ENCODE data around the gene C6orf62.
"Not testable (repeated sequence)": the region's sequence is repeated elsewhere in the genome, so short reads cannot be mapped to it uniquely, and the experiment has no call there.

Gene C6orf62

DNA sequence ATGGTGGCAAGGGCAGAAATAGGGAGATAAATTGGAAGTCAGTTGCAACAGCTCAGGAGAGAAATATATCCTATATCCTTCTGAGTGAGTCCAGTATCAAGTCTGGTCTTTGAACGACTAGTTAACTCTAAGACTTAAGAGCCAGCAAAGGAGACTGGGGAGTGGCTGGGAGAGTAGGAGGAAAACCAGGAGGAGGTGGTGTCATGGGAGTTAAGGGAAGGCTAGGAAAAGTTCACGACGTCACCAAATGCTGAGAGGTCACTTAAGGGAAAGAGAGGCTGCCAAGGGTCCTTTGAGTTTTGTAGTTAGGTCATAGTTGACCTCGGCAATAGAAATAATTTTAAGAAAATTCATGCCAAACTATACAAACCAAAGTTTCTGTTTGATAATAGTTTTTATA lies 27.0 kb downstream of the C6orf62 start:
- Histone ChIP-seq H3K4me1 (ENCODE audit: control insufficient read depth, insufficient read depth, low read length) (no peaks in the 10 kb centered on the region), H3K4me3 (ENCODE audit: low read length) (no peak overlapping the region), H3K27me3 (ENCODE audit: control insufficient read depth, insufficient read depth, low read length) (no peaks in the 10 kb centered on the region), H3K9me3 (ENCODE audit: control insufficient read depth, low read length) (no peaks in the 10 kb centered on the region), H3K9ac (ENCODE audit: low read length) (no peak overlapping the region), H3K36me3 (ENCODE audit: control insufficient read depth, insufficient read depth, low read length) (no peaks in the 10 kb centered on the region)

DNA sequence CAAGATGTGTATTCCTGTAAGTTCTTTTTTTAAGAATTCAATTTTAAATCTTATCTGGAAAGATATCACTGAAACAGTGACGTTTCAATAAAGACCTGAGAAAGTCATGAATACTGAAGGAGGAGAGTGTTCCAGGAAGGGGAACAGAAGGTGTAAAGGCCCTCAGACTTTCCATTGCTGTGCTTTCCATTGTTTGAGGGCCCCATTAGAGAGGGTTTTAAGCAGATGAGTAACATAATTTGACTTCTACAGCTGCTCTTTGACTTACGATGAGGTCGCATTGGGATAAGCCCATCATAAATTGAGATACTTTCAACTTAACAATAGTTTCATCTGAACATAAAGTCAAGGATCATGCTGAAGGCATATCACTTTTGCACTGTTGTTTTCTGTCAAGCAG lies 27.4 kb downstream of the C6orf62 start:
- Histone ChIP-seq H3K27me3 (ENCODE audit: control insufficient read depth, insufficient read depth, low read length) (no peaks in the 10 kb centered on the region), H3K36me3 (ENCODE audit: control insufficient read depth, insufficient read depth, low read length) (no peaks in the 10 kb centered on the region), H3K9me3 (ENCODE audit: control insufficient read depth, low read length) (no peaks in the 10 kb centered on the region), H3K4me1 (ENCODE audit: control insufficient read depth, insufficient read depth, low read length) (no peaks in the 10 kb centered on the region), H3K4me3 (ENCODE audit: low read length) (no peak overlapping the region), H3K9ac (ENCODE audit: low read length) (no peak overlapping the region)

DNA sequence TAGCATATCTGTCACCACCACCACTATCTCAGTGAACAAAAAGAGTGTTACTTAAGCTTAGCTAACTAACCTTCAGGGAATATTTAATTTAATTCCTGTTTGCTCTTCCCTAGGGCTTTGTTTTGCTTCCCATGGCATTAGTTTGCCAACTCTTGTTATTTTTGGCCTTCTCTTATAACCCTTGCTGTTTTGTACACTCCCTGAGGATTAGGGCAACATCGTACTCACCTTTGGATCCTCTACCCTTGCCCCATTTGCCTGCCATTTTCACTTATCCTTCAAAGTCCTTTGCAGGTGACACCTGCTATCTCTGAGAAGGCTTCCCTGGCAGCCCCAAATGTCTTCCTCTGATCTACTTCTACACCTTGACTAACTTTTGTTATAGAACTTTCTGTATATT lies 28.4 kb downstream of the C6orf62 start:
- H3K36me3 ChIP-seq (ENCODE audit: control insufficient read depth, insufficient read depth, low read length) = no peaks in the 10 kb centered on the region
- H3K9ac ChIP-seq (ENCODE audit: low read length) = no peak overlapping the region
- no peaks in the 10 kb centered on the region for H3K4me1 ChIP-seq (ENCODE audit: control insufficient read depth, insufficient read depth, low read length)
- H3K4me3 ChIP-seq (ENCODE audit: low read length) = no peak overlapping the region
- H3K27me3 ChIP-seq (ENCODE audit: control insufficient read depth, insufficient read depth, low read length) = no peaks in the 10 kb centered on the region
- H3K9me3 ChIP-seq (ENCODE audit: control insufficient read depth, low read length) = no peaks in the 10 kb centered on the region

DNA sequence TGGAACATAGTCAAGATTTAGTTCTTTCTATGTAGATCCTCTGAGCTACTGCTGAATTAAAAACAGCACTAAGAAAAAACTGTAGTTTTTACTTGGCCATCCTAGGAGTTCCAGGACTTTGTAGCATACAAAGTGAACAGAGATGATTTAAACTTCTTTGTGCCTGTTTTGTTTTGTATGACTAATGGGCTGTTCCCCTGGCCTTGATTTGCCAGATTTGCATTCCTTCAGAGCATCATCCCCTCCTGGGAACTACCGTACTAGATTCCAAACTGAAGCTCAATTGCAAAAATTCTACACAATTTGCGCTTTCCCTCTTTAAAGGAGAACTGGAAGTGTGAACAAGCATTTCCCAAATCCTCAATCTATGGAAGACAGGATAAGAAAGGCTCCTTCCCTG lies 29.0 kb downstream of the C6orf62 start:
- H3K27me3 ChIP-seq (ENCODE audit: control insufficient read depth, insufficient read depth, low read length) = no peaks in the 10 kb centered on the region
- H3K9ac ChIP-seq (ENCODE audit: low read length) = no peak overlapping the region
- no peaks in the 10 kb centered on the region for H3K4me1 ChIP-seq (ENCODE audit: control insufficient read depth, insufficient read depth, low read length)

DNA sequence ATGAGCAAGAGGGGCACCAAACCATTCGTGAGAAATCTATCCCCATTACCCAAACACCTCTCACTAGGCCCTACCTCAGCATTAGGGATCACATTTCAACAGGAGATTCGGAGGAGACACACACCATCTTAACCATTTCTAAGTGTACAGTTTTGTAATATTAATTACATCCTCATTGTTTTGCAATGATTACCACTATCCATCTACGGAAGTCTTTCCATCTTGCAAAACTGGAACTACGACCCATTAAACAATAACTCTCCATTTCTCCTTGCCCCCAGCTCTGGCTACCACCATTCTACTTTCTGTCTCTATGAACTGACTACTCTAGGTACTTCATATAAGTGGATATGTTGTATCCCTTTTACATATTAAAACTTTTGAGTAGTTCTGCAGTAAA lies 32.0 kb downstream of the C6orf62 start:
- H3K9ac ChIP-seq (ENCODE audit: low read length) = no peak overlapping the region
- H3K27me3 ChIP-seq (ENCODE audit: control insufficient read depth, insufficient read depth, low read length) = no peaks in the 10 kb centered on the region

More for the DNA sequence above, 29.0 kb downstream of the C6orf62 start:
- Histone ChIP-seq H3K9me3 (ENCODE audit: control insufficient read depth, low read length) (no peaks in the 10 kb centered on the region), H3K4me3 (ENCODE audit: low read length) (no peak overlapping the region), H3K36me3 (ENCODE audit: control insufficient read depth, insufficient read depth, low read length) (no peaks in the 10 kb centered on the region)

DNA sequence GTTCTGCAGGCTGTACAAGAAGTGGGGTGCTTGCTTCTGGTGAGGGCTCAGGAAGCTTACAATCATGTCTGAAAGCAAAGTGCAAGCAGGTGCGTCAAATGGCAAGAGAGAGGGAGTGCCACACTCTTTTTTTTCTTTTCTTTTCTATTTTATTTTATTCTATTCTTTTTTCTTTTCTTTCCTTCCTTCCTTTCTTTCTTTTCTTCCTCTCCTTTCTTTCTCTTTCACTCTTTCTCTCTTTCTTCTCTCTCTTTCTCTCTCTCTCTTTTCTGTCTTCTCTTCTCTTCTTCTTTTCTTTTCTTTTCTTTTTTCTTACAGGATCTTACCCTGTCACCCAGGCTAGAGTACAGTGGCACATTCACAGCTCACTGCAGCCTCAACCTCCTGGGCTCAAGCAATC lies 32.5 kb downstream of the C6orf62 start:
- no peak overlapping the region for H3K9ac ChIP-seq (ENCODE audit: low read length)
- no peak overlapping the region for H3K4me3 ChIP-seq (ENCODE audit: low read length)
- no peaks in the 10 kb centered on the region for H3K4me1 ChIP-seq (ENCODE audit: control insufficient read depth, insufficient read depth, low read length)
- no peaks in the 10 kb centered on the region for H3K36me3 ChIP-seq (ENCODE audit: control insufficient read depth, insufficient read depth, low read length)
- H3K9me3 ChIP-seq (ENCODE audit: control insufficient read depth, low read length) = no peaks in the 10 kb centered on the region
- H3K27me3 ChIP-seq (ENCODE audit: control insufficient read depth, insufficient read depth, low read length) = no peaks in the 10 kb centered on the region

More for the DNA sequence above, 32.0 kb downstream of the C6orf62 start:
- no peaks in the 10 kb centered on the region for H3K9me3 ChIP-seq (ENCODE audit: control insufficient read depth, low read length)
- H3K36me3 ChIP-seq (ENCODE audit: control insufficient read depth, insufficient read depth, low read length) = no peaks in the 10 kb centered on the region
- H3K4me3 ChIP-seq (ENCODE audit: low read length) = no peak overlapping the region
- H3K4me1 ChIP-seq (ENCODE audit: control insufficient read depth, insufficient read depth, low read length) = no peaks in the 10 kb centered on the region

DNA sequence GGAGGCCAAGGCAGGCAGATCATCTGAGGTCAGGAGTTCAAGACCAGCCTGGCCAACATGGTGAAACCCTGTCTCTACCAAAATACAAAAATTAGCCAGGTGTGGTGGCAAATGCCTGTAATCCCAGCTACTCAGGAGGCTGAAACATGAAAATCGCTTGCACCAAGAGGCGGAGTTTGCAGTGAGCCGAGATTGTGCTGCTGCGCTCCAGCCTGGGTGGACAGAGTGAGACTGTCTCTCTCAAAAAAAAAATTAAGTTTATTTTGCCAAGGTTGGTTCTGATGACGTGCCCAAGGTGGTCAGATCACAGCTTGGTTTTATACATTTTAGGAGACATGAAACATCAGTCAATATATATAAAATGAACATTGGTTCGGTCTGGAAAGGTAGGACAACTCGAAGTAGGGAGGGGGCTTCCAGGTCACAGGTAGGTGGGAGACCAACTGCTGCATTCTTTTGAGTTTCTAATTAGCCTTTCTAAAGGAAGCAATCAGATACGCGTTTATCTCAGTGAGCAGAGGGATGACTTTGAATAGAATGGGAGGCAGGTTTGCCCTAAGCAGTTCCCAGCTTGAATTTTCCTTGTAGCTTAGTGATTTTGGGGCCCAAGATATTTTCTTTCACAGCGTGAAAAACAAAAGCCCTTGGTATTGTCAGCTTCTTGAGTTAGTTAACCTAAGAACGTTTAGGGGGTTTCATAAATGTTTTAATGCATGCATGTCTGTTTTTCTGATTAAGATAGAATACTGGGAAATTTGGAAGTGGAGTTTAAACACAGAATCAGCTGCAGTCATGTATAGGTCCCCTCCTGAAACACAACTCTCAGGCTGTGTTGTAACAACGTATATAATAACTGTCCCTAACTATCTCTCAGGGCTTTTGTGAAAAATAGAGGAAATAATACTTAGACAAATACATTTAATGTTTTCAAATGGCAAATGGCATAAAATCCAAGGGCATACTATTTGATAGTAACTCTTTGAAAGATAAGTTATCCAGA lies 35.4 kb downstream of the C6orf62 start:
- Histone ChIP-seq H3K4me3 (ENCODE audit: low read length) (no peak overlapping the region), H3K27me3 (ENCODE audit: control insufficient read depth, insufficient read depth, low read length) (no peaks in the 10 kb centered on the region), H3K9ac (ENCODE audit: low read length) (no peak overlapping the region), H3K4me1 (ENCODE audit: control insufficient read depth, insufficient read depth, low read length) (no peaks in the 10 kb centered on the region), H3K36me3 (ENCODE audit: control insufficient read depth, insufficient read depth, low read length) (no peaks in the 10 kb centered on the region), H3K9me3 (ENCODE audit: control insufficient read depth, low read length) (no peaks in the 10 kb centered on the region)

DNA sequence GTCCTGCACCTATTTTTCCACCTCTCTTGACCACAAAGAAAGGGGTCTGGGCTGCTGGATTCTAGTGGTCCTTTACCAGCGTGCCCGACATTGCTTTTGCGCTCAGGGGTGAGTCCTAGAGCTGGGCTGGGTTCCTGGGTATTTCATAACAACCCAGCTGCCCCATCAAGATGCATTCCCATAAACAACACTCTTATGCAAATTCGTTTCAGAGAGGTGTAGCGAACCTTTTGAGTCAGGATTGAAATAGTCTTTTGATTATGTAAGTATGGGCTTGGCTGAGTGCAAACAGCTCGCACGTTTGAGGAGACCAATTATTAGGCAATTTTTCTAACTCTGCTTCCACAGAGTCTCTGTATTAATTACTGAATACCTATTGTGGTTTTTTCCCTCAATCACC lies 38.4 kb downstream of the C6orf62 start:
- H3K4me1 ChIP-seq (ENCODE audit: control insufficient read depth, insufficient read depth, low read length) = no peaks in the 10 kb centered on the region
- H3K4me3 ChIP-seq (ENCODE audit: low read length) = no peak overlapping the region
- H3K9me3 ChIP-seq (ENCODE audit: control insufficient read depth, low read length) = no peaks in the 10 kb centered on the region
- no peaks in the 10 kb centered on the region for H3K27me3 ChIP-seq (ENCODE audit: control insufficient read depth, insufficient read depth, low read length)
- no peaks in the 10 kb centered on the region for H3K36me3 ChIP-seq (ENCODE audit: control insufficient read depth, insufficient read depth, low read length)
- H3K9ac ChIP-seq (ENCODE audit: low read length) = no peak overlapping the region

DNA sequence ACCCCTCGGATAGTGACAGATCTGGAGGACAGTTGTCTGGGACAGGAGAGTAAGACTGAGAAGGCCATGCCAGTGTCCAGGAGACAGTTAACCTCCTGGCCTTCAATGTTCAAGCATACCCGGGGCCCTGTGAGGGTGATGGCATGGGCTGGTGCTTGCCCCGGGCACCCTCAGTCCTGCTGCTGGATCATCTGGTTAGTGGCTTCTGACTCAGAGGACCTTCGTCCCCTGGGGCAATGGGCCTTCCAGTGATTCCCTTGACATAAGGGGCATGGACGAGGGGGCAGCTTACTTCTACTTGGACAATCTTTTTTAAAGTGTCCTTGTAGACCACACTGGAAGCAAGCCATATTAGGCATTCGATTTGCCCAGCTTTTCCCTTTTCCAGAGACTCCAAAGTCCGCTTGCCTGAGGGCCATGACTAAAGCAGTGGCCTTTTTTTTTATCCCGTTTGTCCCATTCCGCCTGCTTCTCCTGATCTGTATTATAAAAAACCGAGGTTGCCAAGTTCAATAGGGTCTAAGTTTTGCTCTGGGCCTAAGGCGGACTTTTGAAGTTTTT lies 40.1 kb downstream of the C6orf62 start:
- not testable (repeated sequence) for H3K4me3 ChIP-seq (ENCODE audit: low read length); H3K36me3 ChIP-seq (ENCODE audit: control insufficient read depth, insufficient read depth, low read length); H3K9ac ChIP-seq (ENCODE audit: low read length); H3K27me3 ChIP-seq (ENCODE audit: control insufficient read depth, insufficient read depth, low read length); H3K9me3 ChIP-seq (ENCODE audit: control insufficient read depth, low read length); H3K4me1 ChIP-seq (ENCODE audit: control insufficient read depth, insufficient read depth, low read length)

DNA sequence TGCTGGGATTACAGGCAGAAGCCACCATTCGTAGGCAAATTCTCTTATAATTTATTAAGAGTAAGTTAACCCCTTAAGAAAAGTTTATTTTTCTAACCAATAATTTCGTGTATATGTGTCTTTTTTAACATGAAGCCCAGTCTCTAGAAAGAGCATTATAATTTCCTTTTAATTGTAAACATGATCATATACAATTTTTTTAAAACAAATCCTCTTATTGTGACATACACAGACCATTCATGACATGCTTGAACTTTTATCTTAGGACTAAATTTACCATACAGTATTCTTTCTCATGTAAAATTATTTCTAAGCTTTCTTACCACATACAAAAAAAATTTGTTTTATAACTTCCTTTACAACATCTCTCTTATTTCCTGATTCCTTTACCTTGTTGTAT lies 45.3 kb downstream of the C6orf62 start:
- Histone ChIP-seq H3K36me3 (ENCODE audit: control insufficient read depth, insufficient read depth, low read length) (no peaks in the 10 kb centered on the region), H3K4me1 (ENCODE audit: control insufficient read depth, insufficient read depth, low read length) (no peaks in the 10 kb centered on the region), H3K9ac (ENCODE audit: low read length) (no peak overlapping the region), H3K4me3 (ENCODE audit: low read length) (no peak overlapping the region), H3K9me3 (ENCODE audit: control insufficient read depth, low read length) (no peaks in the 10 kb centered on the region), H3K27me3 (ENCODE audit: control insufficient read depth, insufficient read depth, low read length) (no peaks in the 10 kb centered on the region)

DNA sequence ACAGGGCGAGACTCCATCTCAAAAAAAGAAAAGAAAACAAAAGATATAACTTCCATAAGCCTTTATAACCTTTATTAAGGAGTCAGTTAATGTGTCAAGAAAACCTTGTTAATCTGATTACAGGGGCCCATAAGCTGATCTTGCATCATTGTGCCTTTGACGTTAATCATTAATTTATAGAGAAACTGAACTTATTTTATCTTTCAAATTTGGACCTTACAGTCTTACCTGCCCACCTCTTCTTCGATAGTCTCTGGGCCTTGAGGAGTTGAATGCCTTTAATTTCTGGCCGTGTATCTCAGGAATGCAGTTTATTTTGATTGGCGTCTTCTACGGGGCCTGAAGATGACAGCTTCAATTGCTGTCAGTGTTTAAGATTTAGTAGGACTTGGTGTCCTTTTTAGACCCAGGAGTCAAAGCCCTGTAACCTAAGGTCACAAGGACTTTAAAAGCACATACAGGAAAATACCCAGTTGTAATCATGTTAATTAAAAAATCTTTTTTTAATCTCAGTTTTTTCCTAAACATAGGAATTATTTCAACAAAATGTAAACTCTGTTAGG lies 46.3 kb downstream of the C6orf62 start:
- Histone ChIP-seq H3K27me3 (ENCODE audit: control insufficient read depth, insufficient read depth, low read length) (no peaks in the 10 kb centered on the region), H3K4me3 (ENCODE audit: low read length) (no peak overlapping the region), H3K9ac (ENCODE audit: low read length) (no peak overlapping the region), H3K36me3 (ENCODE audit: control insufficient read depth, insufficient read depth, low read length) (no peaks in the 10 kb centered on the region), H3K4me1 (ENCODE audit: control insufficient read depth, insufficient read depth, low read length) (no peaks in the 10 kb centered on the region), H3K9me3 (ENCODE audit: control insufficient read depth, low read length) (no peaks in the 10 kb centered on the region)

DNA sequence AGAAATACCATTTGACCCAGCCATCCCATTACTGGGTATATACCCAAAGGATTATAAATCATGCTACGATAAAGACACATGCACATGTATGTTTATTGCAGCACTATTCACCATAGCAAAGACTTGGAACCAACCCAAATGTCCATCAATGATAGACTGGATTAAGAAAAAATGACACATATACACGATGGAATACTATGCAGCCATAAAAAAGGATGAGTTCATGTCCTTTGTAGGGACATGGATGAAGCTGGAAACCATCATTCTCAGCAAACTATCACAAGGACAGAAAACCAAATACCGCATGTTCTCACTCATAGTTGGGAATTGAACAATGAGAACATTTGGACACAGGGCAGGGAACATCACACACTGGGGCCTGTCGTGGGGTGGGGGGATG lies 47.9 kb downstream of the C6orf62 start:
- not testable (repeated sequence) for H3K27me3 ChIP-seq (ENCODE audit: control insufficient read depth, insufficient read depth, low read length); H3K9me3 ChIP-seq (ENCODE audit: control insufficient read depth, low read length); H3K9ac ChIP-seq (ENCODE audit: low read length); H3K4me3 ChIP-seq (ENCODE audit: low read length); H3K4me1 ChIP-seq (ENCODE audit: control insufficient read depth, insufficient read depth, low read length); H3K36me3 ChIP-seq (ENCODE audit: control insufficient read depth, insufficient read depth, low read length)

Data from mucosa of stomach (tissue), 1 donor.